NCI-H1092 treated with DMSO at 0.1 percent for 48 hours (cell line): ENCODE measurements around the gene TYW1.
"Not testable (repeated sequence)": the region's sequence is repeated elsewhere in the genome, so short reads cannot be mapped to it uniquely, and the experiment has no call there.

Source experiments
- DNase-seq: peaks from one replicate; lab custom pipeline; 2025; lab: John Stamatoyannopoulos, UW

TYW1 gene

GRCh38 chr7:66994691-66995049 lies 2.0 kb upstream of the TYW1 start:
- peak; percentile 45 for DNase-seq

GRCh38 chr7:66995050-66995776 lies 1.4 kb upstream of the TYW1 start, which contains the start of gene SBDS:
SBDS (minus strand) TSS chr7:66995586; CDS start chr7:66995417, 169 bp downstream.
- peak; percentile 99 for DNase-seq

GRCh38 chr7:67000601-67001258 lies 4.1 kb downstream of the TYW1 start:
- not testable (repeated sequence) for DNase-seq

GRCh38 chr7:67004145-67004544 lies 7.5 kb downstream of the TYW1 start:
- DNase-seq: not testable (repeated sequence)

- DNase-seq: no peak
Measured at GRCh38 chr7:67006965-67007364, 10.3 kb downstream of the TYW1 start.

- no peak for DNase-seq
Measured at GRCh38 chr7:67008260-67008659, 11.6 kb downstream of the TYW1 start.

GRCh38 chr7:67009677-67010076 lies 13.0 kb downstream of the TYW1 start:
- not testable (repeated sequence) for DNase-seq

GRCh38 chr7:67014076-67014622 lies 17.5 kb downstream of the TYW1 start:
- DNase-seq: not testable (repeated sequence)

GRCh38 chr7:67017971-67018370 lies 21.3 kb downstream of the TYW1 start:
- not testable (repeated sequence) for DNase-seq

- DNase-seq: no peak
Measured at GRCh38 chr7:67018940-67019339, 22.3 kb downstream of the TYW1 start.

- peak; percentile 41 for DNase-seq
Measured at GRCh38 chr7:67019562-67020390, 23.1 kb downstream of the TYW1 start.

GRCh38 chr7:67021260-67021659 lies 24.6 kb downstream of the TYW1 start:
- no peak for DNase-seq

GRCh38 chr7:67022511-67022910 lies 25.9 kb downstream of the TYW1 start:
- DNase-seq: no peak

- not testable (repeated sequence) for DNase-seq
Measured at GRCh38 chr7:67025459-67025858, 28.8 kb downstream of the TYW1 start.

- DNase-seq: not testable (repeated sequence)
Measured at GRCh38 chr7:67031685-67032084, 35.1 kb downstream of the TYW1 start.

GRCh38 chr7:67033251-67033650 lies 36.6 kb downstream of the TYW1 start:
- no peak for DNase-seq

GRCh38 chr7:67036432-67037395 lies 40.1 kb downstream of the TYW1 start:
- peak; percentile 72 for DNase-seq

GRCh38 chr7:67040832-67041231 lies 44.2 kb downstream of the TYW1 start:
- DNase-seq: peak; percentile 14

- peak; percentile 23 for DNase-seq
Measured at GRCh38 chr7:67042781-67043558, 46.3 kb downstream of the TYW1 start.

- DNase-seq: not testable (repeated sequence)
Measured at GRCh38 chr7:67043559-67043930, 46.9 kb downstream of the TYW1 start.
